Stomach (tissue), 9 donors: ENCODE measurements around the gene DCLK2. TPM values are rescaled to one million over a fixed set of nuclear protein-coding genes. Genes with fewer than 3 reads are reported as not detected.

Experiments used
- DNase-seq, 2 donors: peaks; one replicate each; pipeline versions ENCODE4 v3.0.0 to v3.0.0-alpha.2; 2013 to 2019
- H3K27ac ChIP-seq, 5 donors: fragments of 200-600 bp in 4 of 5; sonication (generic) in 4 of 5; one replicate each; pipeline ENCODE4 v1.5.1; 2013 to 2019; ENCODE audit warnings: mild to moderate bottlenecking in 1 of 5, moderate library complexity in 1 of 5
- H3K27me3 ChIP-seq, 3 donors: fragments of 200-600 bp; sonication (generic); one replicate each; pipeline ENCODE4 v1.5.1; 2017 to 2019; ENCODE audit warnings: mixed run types in 1 of 3
- H3K36me3 ChIP-seq, 4 donors: fragments of 200-600 bp; sonication (generic); 1 replicate in 3 of 4; 2 replicates in 1 of 4; pipeline ENCODE4 v1.5.1; 2016 to 2019
- H3K4me1 ChIP-seq, 4 donors: fragments of 200-600 bp; sonication (generic); one replicate each; pipeline ENCODE4 v1.5.1; 2016 to 2019
- H3K4me3 ChIP-seq, 4 donors: fragments of 200-600 bp; sonication (generic) in 3 of 4; one replicate each; pipeline ENCODE4 v1.5.1; 2016 to 2019; ENCODE audit warnings: mild to moderate bottlenecking in 1 of 4
- H3K9me3 ChIP-seq, 4 donors: fragments of 200-600 bp; sonication (generic); one replicate each; pipeline ENCODE4 v1.5.1; 2016 to 2019
- CTCF ChIP-seq, 7 experiments: fragments of 450-650 bp in 4 of 7; fragments of 200-600 bp in 3 of 7; sonication (generic) in 3 of 7; IDR thresholded peaks; one replicate each; pipeline ENCODE4 v1.5.1; 2016 to 2019; ENCODE audit warnings: antibody characterized with exemption in 7 of 7, control low read depth in 2 of 7, mild to moderate bottlenecking in 1 of 7
- EP300 ChIP-seq: sonication (generic); formaldehyde crosslinking; IDR thresholded peaks from one replicate; pipeline ENCODE4 v1.6.1; 2017; ENCODE audit warnings: antibody characterized with exemption
- POLR2A ChIP-seq, 4 donors: fragments of 450-650 bp; IDR thresholded peaks; one replicate each; pipeline ENCODE4 v1.6.1; 2016; ENCODE audit warnings: antibody characterized with exemption in 4 of 4, control low read depth in 2 of 4, mild to moderate bottlenecking in 1 of 4, moderate library complexity in 1 of 4
- POLR2AphosphoS5 ChIP-seq, 3 donors: sonication (generic); formaldehyde crosslinking; IDR thresholded peaks; one replicate each; pipeline ENCODE4 v1.6.1; 2016; ENCODE audit warnings: antibody characterized with exemption in 3 of 3
- WGBS, 5 donors: extraction: QIAGEN DNeasy Blood & Tissue Kit in 3 of 5; methylation state at CpG; one replicate each; pipeline versions ENCODE4 v1.1.5 to v1.1.7; 2013 to 2018; 5-methylcytosine and 5-hydroxymethylcytosine counted together
- intact Hi-C: fragments of 100-400 bp; cut with DNase I; formaldehyde crosslinking; loops from one replicate; pipeline ENCODE4 v1.15.1; 2023; ENCODE audit warnings: low total_unique reads
- polyA plus RNA-seq, 3 donors: library from polyadenylated mRNA; stranded (reverse); fragments of 200-250 nt; gene quantifications; one replicate each; pipeline ENCODE4 v1.2.3, GENCODE V29; 2013
- total RNA-seq, 5 donors: library from RNA; depleted of rRNA; stranded (reverse); fragments of >200 nt; gene quantifications; one replicate each; pipeline versions ENCODE4 v1.1.0 to v1.2.3, GENCODE V29; 2014 to 2016
- donor health status: healthy with polysubstance abuse.
- donor health status: Bipolar disorder and iron deficiency.
- donor health status: healthy.

The DCLK2 gene
- total and polyA plus RNA-seq, 8 donors: 0.61 to 16.3 (median 1.7) TPM

- Histone ChIP-seq H3K36me3 (no peaks in the 10 kb centered on the region), H3K4me3 (no peak overlapping the region), H3K9me3 (no peaks in the 10 kb centered on the region), H3K4me1 (peaks cover 0 to 10% (median 0%) of the 10 kb centered on the region in 4 donors), H3K27ac (no peak overlapping the region), H3K27me3 (no peaks in the 10 kb centered on the region)
- TF ChIP-seq EP300: no peak
- no peak for TF ChIP-seq POLR2AphosphoS5 (IDR thresholded peaks at IDR 0.05)
- TF ChIP-seq CTCF (IDR thresholded peaks at IDR 0.05): no peak
- TF ChIP-seq POLR2A (IDR thresholded peaks at IDR 0.05): no peak
- DNase-seq: no peak
- intact Hi-C loops: no loop called here
- WGBS, 5 donors: 56 to 76% (median 62%) methylated on average over 5 of the region's 5 CpGs
Observed at GRCh38 chr4:150140774-150141400, 62.6 kb downstream of the DCLK2 start.

GRCh38 chr4:150141756-150142155 is 63.5 kb downstream of the DCLK2 start:
- no peaks in the 10 kb centered on the region for H3K9me3 ChIP-seq
- intact Hi-C loops: no loop called here
- WGBS, 5 donors: 60 to 83% (median 68%) methylated on average over 2 of the region's 2 CpGs
- H3K36me3 ChIP-seq: no peaks in the 10 kb centered on the region
- no peak overlapping the region for H3K4me3 ChIP-seq
- no peak for TF ChIP-seq POLR2AphosphoS5 (IDR thresholded peaks at IDR 0.05)
- no peak for TF ChIP-seq CTCF (IDR thresholded peaks at IDR 0.05)
- TF ChIP-seq POLR2A (IDR thresholded peaks at IDR 0.05): no peak
- no peak for TF ChIP-seq EP300
- peaks cover 0 to 10% (median 0%) of the 10 kb centered on the region in 4 donors for H3K4me1 ChIP-seq
- H3K27me3 ChIP-seq: no peaks in the 10 kb centered on the region
- no peak overlapping the region for H3K27ac ChIP-seq
- DNase-seq: no peak

GRCh38 chr4:150142831-150143230 is 64.6 kb downstream of the DCLK2 start:
- Histone ChIP-seq H3K36me3 (no peaks in the 10 kb centered on the region), H3K27ac (no peak overlapping the region), H3K4me3 (no peak overlapping the region), H3K9me3 (no peaks in the 10 kb centered on the region), H3K27me3 (no peaks in the 10 kb centered on the region), H3K4me1 (peaks cover 0 to 10% (median 0%) of the 10 kb centered on the region in 4 donors)
- DNase-seq: no peak
- intact Hi-C loops: no loop called here
- TF ChIP-seq POLR2A (IDR thresholded peaks at IDR 0.05): no peak
- no peak for TF ChIP-seq CTCF (IDR thresholded peaks at IDR 0.05)
- no peak for TF ChIP-seq EP300
- TF ChIP-seq POLR2AphosphoS5 (IDR thresholded peaks at IDR 0.05): no peak
- 40 to 100% (median 98%) methylated on average over 1 of the region's 1 CpG for WGBS, 5 donors

GRCh38 chr4:150145090-150145945 is 67.1 kb downstream of the DCLK2 start:
- Histone ChIP-seq H3K27ac (no peak overlapping the region), H3K36me3 (no peaks in the 10 kb centered on the region), H3K27me3 (no peaks in the 10 kb centered on the region), H3K4me1 (peaks cover 0 to 13% (median 0%) of the 10 kb centered on the region in 4 donors), H3K4me3 (no peak overlapping the region), H3K9me3 (no peaks in the 10 kb centered on the region)
- no peak for TF ChIP-seq POLR2AphosphoS5 (IDR thresholded peaks at IDR 0.05)
- TF ChIP-seq CTCF (IDR thresholded peaks at IDR 0.05): no peak
- TF ChIP-seq EP300: no peak
- no peak for TF ChIP-seq POLR2A (IDR thresholded peaks at IDR 0.05)
- intact Hi-C loops: no loop called here
- WGBS, 5 donors: 69 to 84% (median 78%) methylated on average over 1 of the region's 1 CpG
- DNase-seq: no peak
